Mammary epithelial cell (primary cell): ENCODE data around the gene TEX14.

Experiments used
- CTCF ChIP-seq, 2 donors: IDR thresholded peaks in 1 of 2; conservative IDR thresholded peaks in 1 of 2; 2 replicates each; pipeline ENCODE4 v1.5.1; 2011 to 2012; ENCODE audit warnings: inconsistent platforms in 2 of 2, low read length in 2 of 2, mild to moderate bottlenecking in 2 of 2, control low read depth in 1 of 2, low read depth in 1 of 2; ENCODE audit not compliant: insufficient read depth in 1 of 2; ENCODE audit errors: extremely low read depth in 1 of 2
- EZH2 ChIP-seq: IDR thresholded peaks from 2 replicates; pipeline ENCODE4 v1.6.1; 2012; ENCODE audit warnings: low read length, inconsistent platforms, borderline replicate concordance

GRCh38 chr17:58660621-58661020 is 31.2 kb downstream of the TEX14 start:
- TF ChIP-seq CTCF (conservative IDR thresholded peaks at IDR 0.05 in 1 of 2, IDR thresholded peaks at IDR 0.05 in 1 of 2; ENCODE audit: extremely low read depth in 1 of 2, insufficient read depth in 1 of 2, low read depth in 1 of 2, low read length in 2 of 2) = no peak
- no peak for TF ChIP-seq EZH2
